Activated CD8-positive, alpha-beta memory T cell treated with anti-CD3 and anti-CD28 coated beads, Interleukin-2, amount 50 U/mL, for 24 hours (primary cell): Measurements from ENCODE around the gene RNU1-3.
A peak's percentile ranks its signal among the peaks of the same experiment; 100 is the strongest.
"Not testable (repeated sequence)": the region's sequence is repeated elsewhere in the genome, so short reads cannot be mapped to it uniquely, and the experiment has no call there.

Experiments
- DNase-seq: peaks from one replicate; pipeline ENCODE4 v3.0.0-alpha.2; 2020; ENCODE audit errors: extremely low read depth

RNU1-3 gene

DNA sequence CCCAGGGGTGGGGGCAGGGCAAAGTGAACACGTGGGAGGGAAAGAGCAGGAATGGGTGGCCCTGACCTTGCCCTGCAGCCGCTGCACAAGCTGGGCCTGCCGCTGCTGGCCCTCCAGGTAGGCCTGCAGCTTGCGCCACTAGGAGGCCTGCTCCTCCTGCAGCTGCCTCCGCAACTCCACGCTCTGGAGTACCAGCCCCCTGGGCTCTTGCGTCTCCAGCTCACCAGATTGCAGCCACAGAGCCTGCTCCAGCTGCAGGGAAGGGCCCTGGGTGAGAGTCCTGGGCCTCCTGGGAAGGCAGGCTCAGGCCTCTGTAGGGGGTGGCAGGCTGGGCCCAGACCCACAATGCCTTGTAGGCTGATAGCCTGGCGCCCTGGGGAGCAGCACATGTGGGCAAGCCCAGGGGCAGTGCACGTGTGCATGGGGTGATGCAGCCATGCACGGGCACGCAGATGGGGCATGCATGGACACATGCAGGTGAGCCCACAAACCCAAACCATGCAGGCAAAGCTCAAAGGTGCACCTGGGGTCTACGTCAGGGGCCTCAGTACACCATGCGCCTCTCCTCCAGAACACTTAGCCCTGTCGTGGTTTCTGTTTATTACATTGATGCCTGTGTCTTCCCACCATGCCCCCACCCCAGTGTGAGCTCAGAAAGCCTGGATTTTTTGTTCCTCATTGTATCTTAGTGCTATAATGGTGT, 9.6 kb downstream of the RNU1-3 start:
- not testable (repeated sequence) for DNase-seq

DNA sequence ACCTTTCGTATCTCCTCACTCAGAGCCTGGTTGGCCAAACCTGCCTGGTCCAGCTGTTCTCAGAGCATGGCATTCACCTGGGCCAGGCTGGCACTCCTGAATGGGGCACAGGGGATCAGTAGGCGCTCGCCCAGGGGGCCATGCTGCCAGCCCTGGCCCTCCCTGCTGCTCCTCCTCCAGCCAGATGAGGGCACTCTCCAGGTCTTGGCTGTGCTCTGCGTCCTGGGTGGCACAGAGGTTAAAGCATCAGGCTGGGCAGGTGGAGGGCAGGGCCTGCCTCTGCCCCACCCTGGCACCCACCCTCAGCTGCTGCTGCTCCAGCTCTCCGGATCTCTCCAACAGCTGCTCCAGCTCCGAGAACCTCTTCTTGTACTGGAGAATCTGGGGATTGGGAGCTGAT, 10.2 kb downstream of the RNU1-3 start:
- DNase-seq: not testable (repeated sequence)

DNA sequence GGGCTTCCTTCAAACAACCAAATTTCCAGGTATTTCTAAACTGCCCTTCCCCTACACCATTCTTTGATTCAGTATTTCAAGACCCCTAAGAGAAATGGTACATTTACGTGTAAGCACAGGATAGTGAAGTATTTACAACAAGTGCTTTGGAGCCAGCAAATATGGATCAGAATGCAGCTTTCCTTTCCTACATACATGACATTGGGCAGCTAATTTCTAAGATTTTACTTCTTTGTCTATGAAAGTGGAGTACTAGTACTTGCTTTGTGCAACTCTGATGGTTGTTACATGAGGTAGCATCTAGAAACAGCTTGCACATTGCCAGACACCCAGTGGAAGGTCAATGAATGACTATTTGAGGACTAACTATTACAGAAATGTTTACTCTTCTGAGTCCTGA, 15.2 kb downstream of the RNU1-3 start:
- not testable (repeated sequence) for DNase-seq

DNA sequence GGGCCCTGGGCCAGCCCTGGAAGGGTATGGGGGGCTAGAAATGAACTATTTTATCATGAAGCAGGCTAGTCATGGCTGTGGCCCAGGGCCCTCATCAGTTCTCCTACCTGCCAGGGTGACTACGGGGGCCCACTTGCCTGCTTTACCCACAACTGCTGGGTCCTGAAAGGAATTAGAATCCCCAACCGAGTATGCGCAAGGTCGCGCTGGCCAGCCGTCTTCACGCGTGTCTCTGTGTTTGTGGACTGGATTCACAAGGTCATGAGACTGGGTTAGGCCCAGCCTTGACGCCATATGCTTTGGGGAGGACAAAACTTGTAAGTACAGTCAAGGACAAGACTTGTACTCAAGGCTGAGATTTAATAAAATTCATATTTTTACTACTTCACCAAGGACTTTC, 16.8 kb downstream of the RNU1-3 start:
- not testable (repeated sequence) for DNase-seq

DNA sequence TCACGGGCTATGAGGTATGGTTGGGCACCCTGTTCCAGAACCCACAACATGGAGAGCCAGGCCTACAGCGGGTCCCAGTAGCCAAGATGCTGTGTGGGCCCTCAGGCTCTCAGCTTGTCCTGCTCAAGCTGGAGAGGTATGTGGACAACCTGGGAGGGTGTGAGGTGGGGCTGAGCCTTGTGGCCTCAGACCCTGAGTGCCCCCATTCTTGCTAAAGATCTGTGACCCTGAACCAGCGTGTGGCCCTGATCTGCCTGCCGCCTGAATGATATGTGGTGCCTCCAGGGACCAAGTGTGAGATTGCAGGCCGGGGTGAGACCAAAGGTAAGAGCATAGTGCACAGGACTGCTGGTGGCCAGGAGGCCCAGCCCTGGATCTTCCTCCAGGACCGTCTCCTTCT, 17.4 kb downstream of the RNU1-3 start:
- DNase-seq: not testable (repeated sequence)

GRCh38 chr1:16648756-16649155, 18.0 kb downstream of the RNU1-3 start:
- DNase-seq: not testable (repeated sequence)

GRCh38 chr1:16648250-16648649, 18.5 kb downstream of the RNU1-3 start:
- DNase-seq: not testable (repeated sequence)

GRCh38 chr1:16647179-16648176, 19.3 kb downstream of the RNU1-3 start:
- DNase-seq: not testable (repeated sequence)

- not testable (repeated sequence) for DNase-seq
These were observed 20.0 kb downstream of the RNU1-3 start for GRCh38 chr1:16646716-16647115.

- not testable (repeated sequence) for DNase-seq
These were observed 20.6 kb downstream of the RNU1-3 start for GRCh38 chr1:16646061-16646664.

- DNase-seq: not testable (repeated sequence)
These were observed 21.3 kb downstream of the RNU1-3 start for GRCh38 chr1:16645271-16646060.

DNA sequence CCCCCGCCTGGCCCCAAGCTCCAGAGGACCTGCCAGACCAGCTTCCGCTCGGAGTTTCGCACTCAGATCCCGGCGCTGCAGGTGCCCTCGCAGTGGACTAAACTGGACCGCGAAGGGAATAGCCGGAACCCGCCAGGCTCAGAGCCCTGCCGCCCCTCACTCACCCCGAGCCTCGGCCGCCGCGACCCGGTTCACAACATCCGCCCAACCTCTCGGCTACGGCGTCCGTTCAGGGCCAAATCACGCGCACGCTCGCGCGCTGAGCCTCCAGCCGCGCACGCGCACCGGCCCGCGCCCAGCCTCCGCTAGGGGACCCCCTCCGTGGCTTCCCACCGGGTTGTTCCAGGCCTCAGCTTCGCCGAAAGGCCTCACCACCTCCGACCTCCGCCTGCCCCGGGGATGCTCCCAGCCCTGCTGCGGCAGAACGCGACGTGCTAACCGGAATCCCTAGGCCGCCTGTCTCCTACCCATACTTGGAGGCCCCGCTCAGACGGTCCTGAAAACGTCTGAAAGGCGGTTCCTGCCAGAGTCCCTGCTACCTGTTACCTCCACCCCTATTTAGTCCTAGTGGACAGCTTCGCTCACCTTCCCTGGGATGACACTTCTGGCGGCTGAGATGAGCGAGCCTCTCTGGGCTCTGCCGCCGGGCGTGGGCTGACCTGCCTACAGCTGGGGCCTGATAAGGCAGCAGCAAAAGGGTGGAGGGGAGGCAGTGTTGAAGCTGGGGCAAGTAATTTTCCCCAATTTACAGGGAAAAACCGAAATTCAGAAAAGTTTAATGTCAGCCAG, 22.1 kb downstream of the RNU1-3 start:
- DNase-seq: peak; percentile 98

GRCh38 chr1:16644193-16644481, 22.6 kb downstream of the RNU1-3 start:
- no peak for DNase-seq

DNA sequence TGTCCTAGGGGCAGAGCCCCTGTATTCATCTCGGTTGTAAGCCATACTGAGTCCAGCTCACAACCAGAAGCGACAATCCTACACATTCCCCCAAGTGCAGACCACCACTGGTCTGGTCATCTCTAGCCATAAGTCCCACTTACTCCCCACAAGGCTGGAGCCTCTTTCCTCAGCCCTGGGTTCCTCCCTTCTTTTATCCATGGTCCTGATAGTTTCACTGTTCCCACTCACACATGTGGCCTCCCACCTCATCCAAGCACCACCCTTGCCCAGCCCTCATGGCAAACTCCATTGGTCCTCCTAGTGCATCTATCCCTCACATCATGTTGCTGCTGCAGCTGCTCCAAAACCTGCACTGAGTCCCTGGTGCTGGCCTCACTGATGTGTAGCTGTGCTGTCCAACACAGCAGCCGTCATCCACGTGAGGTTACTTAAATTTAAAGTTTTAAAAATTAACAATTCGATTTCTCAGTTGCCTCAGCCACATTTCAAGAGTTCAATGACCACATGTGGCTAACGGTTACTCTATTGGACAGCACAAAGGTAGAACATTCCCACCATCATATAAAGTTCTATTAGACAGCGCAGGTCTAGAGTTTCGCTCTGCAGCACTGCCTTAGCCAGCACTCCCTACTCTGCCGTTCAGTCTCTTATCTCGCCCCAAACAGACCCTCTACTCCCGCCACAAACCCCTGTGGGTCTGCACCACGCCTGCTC, 23.1 kb downstream of the RNU1-3 start:
- DNase-seq: not testable (repeated sequence)

- not testable (repeated sequence) for DNase-seq
These were observed 23.7 kb downstream of the RNU1-3 start for GRCh38 chr1:16643001-16643411.

DNA sequence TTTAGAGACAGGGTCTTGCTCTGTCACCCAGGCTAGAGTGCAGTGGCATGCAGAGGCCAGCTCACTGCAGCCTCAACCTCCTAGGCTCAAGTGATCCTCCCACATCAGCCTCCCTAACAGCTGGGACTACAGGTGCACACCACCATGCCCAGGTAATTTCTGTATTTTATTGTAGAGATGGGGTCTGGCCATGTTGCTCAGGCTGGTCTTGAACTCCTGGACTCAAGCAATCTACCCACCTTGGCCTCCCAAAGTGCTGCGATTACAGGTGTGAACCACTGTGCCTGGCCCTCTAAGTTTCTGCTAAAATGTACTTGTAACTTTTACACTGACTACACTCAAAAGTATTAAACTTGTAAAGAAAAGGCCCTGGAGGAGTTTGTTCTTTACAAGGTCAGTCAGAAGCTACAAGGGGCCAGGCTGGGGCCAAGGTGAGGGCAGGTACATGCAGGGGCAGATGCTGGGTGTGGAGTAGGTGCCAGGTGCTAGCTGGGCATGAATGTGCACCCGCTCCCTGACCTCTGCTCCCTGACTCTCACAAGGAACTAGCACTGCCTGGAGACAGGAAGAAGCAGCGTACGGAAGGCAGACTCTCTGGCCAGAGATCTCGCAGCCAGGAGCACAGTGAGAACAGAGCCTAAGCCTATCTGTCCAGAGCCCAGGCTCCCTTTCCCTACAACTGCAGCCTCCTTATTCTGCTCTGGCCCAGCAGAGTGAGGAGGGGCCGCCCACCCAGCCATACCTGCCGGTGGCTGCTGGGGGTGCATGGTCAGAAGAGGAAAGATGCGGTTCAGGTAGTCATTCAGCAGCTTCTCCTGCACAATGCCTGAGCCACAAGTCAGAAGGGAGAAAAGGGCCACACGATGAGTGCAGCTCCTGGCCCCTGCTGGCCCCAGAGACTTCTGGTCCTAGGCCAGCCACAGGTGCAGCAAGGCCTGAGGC, 24.5 kb downstream of the RNU1-3 start:
- DNase-seq: not testable (repeated sequence)

DNA sequence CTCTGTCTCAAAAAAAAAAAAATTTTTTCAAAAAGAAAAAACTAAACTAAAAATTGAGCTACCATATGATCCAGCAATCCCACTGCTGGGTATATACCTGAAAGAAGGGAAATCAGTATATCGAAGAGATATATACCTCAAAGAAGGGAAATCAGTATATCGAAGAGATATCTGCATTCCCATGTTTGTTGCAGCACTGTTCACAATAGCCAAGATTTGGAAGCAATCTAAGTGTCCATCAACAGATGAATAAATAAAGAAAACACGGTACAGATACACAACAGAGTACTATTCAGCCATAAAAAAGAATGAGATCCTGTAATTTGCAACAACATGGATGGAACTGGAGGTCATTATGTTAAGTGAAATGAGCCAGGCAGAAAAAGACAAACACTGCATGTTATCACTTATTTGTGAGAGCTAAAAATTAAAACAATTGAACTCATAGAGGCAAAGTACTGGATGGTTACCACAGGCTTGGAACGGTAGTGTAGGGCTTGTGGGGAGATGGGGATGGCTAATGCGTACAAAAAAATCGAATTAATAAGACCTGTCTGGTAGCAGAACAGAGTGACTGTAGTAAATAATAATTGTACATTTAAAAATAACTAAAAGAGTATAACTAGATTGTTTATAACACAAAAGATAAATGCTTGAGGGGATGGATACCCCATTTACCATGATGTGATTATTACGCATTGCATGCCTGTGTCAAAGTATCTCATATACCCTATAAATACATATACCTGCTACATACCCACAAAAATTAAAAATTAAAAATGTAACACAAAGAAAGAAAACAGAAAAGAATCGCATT, 25.4 kb downstream of the RNU1-3 start:
- not testable (repeated sequence) for DNase-seq
